B cell (primary cell): ENCODE measurements around the gene HMGA1.

Experiments
- EZH2 ChIP-seq: IDR thresholded peaks from 2 replicates; pipeline ENCODE4 v1.6.1; 2012; ENCODE audit warnings: borderline replicate concordance, low read depth, mild to moderate bottlenecking, moderate library complexity, low read length; ENCODE audit not compliant: insufficient read depth, poor library complexity, severe bottlenecking
- TF ChIP-seq, protein P1 (sequence below): fragments of 200-600 bp; IDR thresholded peaks from one replicate; pipeline ENCODE4 v1.8.0; 2022; ENCODE audit warnings: antibody characterized with exemption, mild to moderate bottlenecking

DNA sequence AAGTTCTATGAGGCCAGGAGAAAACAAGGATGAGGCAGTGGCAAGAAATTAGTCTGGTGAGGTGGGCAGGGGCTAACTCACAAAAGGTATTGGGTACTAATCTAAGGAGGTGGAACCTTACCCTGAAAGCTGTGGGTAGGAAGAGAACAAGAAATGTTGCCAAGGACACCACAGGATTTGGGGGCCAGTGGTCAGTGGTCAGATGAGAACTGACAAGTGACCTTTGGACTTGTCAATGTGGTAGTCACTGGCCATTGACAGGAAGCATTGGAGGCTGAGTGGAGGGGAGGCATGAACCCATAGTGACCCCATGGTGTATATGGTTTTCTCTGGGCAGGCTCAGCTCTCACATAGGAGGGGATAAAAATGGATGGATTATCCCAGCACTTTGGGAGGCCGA, 37.5 kb downstream of the HMGA1 start:
- TF ChIP-seq, protein P1, sequence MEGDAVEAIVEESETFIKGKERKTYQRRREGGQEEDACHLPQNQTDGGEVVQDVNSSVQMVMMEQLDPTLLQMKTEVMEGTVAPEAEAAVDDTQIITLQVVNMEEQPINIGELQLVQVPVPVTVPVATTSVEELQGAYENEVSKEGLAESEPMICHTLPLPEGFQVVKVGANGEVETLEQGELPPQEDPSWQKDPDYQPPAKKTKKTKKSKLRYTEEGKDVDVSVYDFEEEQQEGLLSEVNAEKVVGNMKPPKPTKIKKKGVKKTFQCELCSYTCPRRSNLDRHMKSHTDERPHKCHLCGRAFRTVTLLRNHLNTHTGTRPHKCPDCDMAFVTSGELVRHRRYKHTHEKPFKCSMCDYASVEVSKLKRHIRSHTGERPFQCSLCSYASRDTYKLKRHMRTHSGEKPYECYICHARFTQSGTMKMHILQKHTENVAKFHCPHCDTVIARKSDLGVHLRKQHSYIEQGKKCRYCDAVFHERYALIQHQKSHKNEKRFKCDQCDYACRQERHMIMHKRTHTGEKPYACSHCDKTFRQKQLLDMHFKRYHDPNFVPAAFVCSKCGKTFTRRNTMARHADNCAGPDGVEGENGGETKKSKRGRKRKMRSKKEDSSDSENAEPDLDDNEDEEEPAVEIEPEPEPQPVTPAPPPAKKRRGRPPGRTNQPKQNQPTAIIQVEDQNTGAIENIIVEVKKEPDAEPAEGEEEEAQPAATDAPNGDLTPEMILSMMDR = no peak
- TF ChIP-seq EZH2 = no peak
